PC-9 (cell line): Measurements from ENCODE around the gene CXCL3. TPM values are rescaled to one million over a fixed set of nuclear protein-coding genes. Genes with fewer than 3 reads are reported as not detected.
"Not testable (repeated sequence)": the region's sequence is repeated elsewhere in the genome, so short reads cannot be mapped to it uniquely, and the experiment has no call there.

ENCODE experiments used
- BruUV-seq: library from RNA; stranded (reverse); fragments of 400-500 nt; replicated peaks from 2 replicates; lab custom pipeline; 2021; lab: Mats Ljungman, UMichigan
- CTCF ChIA-PET: fragments of 300-600 bp; sonication (Branson Sonifier 250); formaldehyde crosslinking; loops from one replicate; lab custom pipeline; 2022; ENCODE audit warnings: antibody characterized with exemption; lab: Charles Lee
- POLR2A ChIA-PET: fragments of 300-600 bp; sonication (Branson Sonifier 250); formaldehyde crosslinking; loops from one replicate; lab custom pipeline; 2022; ENCODE audit warnings: antibody characterized with exemption; ENCODE audit not compliant: unreplicated experiment; lab: Charles Lee
- DNase-seq, 2 experiments: peaks; one replicate each; pipeline versions ENCODE4 v3.0.0 to v3.0.0-alpha.2; 2015 to 2022; ENCODE audit warnings: mixed read lengths in 1 of 2
- H2AFZ ChIP-seq: fragments of 200-600 bp; sonication (generic); 2 replicates; pipeline ENCODE4 v1.8.1; 2017; ENCODE audit warnings: antibody characterized with exemption
- H3F3A ChIP-seq: fragments of 200-600 bp; sonication (generic); 2 replicates; pipeline ENCODE4 v1.8.1; 2017; ENCODE audit warnings: antibody characterized with exemption, mild to moderate bottlenecking, low read depth; ENCODE audit not compliant: insufficient read depth
- H3K27ac ChIP-seq: fragments of 200-600 bp; sonication (generic); 2 replicates; pipeline ENCODE4 v1.6.1; 2016; ENCODE audit warnings: mixed run types
- H3K27me3 ChIP-seq: fragments of 200-600 bp; sonication (generic); 2 replicates; pipeline ENCODE4 v1.6.1; 2016; ENCODE audit warnings: low read depth, mixed run types; ENCODE audit not compliant: insufficient read depth
- H3K36me3 ChIP-seq: fragments of 200-600 bp; sonication (generic); 2 replicates; pipeline ENCODE4 v1.6.1; 2016; ENCODE audit warnings: low read depth, mixed run types
- H3K4me1 ChIP-seq: fragments of 200-600 bp; sonication (generic); replicated peaks from 2 replicates; pipeline ENCODE4 v1.6.1; 2016; ENCODE audit warnings: mixed run types; ENCODE audit not compliant: insufficient read depth
- H3K4me2 ChIP-seq: fragments of 200-600 bp; sonication (generic); 2 replicates; pipeline ENCODE4 v1.6.1; 2017; ENCODE audit warnings: mixed run types
- H3K4me3 ChIP-seq: fragments of 200-600 bp; sonication (generic); 2 replicates; pipeline ENCODE4 v1.6.1; 2016; ENCODE audit warnings: mixed run types
- H3K79me2 ChIP-seq: fragments of 200-600 bp; sonication (generic); 2 replicates; pipeline ENCODE4 v1.6.1; 2017; ENCODE audit warnings: low read depth, mixed run types
- H3K9me2 ChIP-seq: fragments of 200-600 bp; sonication (generic); 2 replicates; pipeline ENCODE4 v1.8.1; 2017; ENCODE audit warnings: mild to moderate bottlenecking; ENCODE audit not compliant: insufficient read depth
- H3K9me3 ChIP-seq: fragments of 200-600 bp; sonication (generic); 2 replicates; pipeline ENCODE4 v1.8.1; 2016; ENCODE audit warnings: low read depth; ENCODE audit not compliant: insufficient read depth
- H4K20me1 ChIP-seq: fragments of 200-600 bp; sonication (generic); 2 replicates; pipeline ENCODE4 v1.8.1; 2017; ENCODE audit not compliant: insufficient read depth
- EZH2 ChIP-seq: fragments of 200-600 bp; sonication (generic); IDR thresholded peaks from 2 replicates; pipeline ENCODE4 v1.8.0; 2017; ENCODE audit warnings: antibody characterized with exemption, low read depth
- intact Hi-C: fragments of 100-400 bp; cut with micrococcal nuclease; formaldehyde crosslinking; loops from one replicate; pipeline ENCODE4 v1.10.0; 2022; ENCODE audit not compliant: unreplicated experiment
- total RNA-seq: library from RNA; stranded (reverse); gene quantifications from 2 replicates; pipeline ENCODE4 v1.2.3, GENCODE V29; 2021
- TF ChIP-seq, protein P1 (sequence below): fragments of 200-600 bp; sonication (generic); conservative IDR thresholded peaks from 2 replicates; pipeline ENCODE4 v1.6.1; 2017; ENCODE audit warnings: mixed run types, antibody characterized with exemption, mild to moderate bottlenecking, moderate library complexity

Gene CXCL3
- total RNA-seq, 1 experiment from 2014 or later, result not detected

DNA sequence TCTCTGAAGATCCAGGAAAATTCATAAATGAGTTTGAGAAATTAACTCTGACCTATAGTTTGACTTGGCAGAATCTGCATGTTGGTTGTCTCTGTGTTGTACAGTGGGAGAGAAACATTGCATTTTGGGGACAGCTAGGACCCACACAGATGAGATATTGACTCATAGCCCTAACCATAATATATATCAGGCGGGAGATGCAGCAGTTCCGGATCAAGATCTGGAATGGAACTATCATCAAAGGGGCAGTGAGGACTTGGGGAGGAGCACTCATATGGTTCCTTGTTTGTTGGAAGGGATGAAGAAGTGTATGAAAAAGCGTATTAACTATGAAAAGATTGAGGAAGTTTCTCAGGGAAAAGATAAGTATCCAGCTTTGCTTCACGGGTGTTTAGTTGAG, 46.5 kb upstream of the CXCL3 start:
- H3K79me2 ChIP-seq, result no peaks in the 10 kb centered on the region
- H4K20me1 ChIP-seq, result no peaks in the 10 kb centered on the region
- no peaks in the 10 kb centered on the region for H3K4me1 ChIP-seq
- ChIA-PET POLR2A (no interaction called here), CTCF (no interaction called here)
- no peaks in the 10 kb centered on the region for H3K9me2 ChIP-seq
- no peak overlapping the region for H2AFZ ChIP-seq
- no peak overlapping the region for H3K4me2 ChIP-seq
- no peak for DNase-seq
- H3K27ac ChIP-seq, result no peak overlapping the region
- BruUV-seq, result no TSS peak
- H3K9me3 ChIP-seq, result no peaks in the 10 kb centered on the region
- no peak overlapping the region for H3K4me3 ChIP-seq
- no peaks in the 10 kb centered on the region for H3K27me3 ChIP-seq
- TF ChIP-seq EZH2, result no peak
- TF ChIP-seq, protein P1, sequence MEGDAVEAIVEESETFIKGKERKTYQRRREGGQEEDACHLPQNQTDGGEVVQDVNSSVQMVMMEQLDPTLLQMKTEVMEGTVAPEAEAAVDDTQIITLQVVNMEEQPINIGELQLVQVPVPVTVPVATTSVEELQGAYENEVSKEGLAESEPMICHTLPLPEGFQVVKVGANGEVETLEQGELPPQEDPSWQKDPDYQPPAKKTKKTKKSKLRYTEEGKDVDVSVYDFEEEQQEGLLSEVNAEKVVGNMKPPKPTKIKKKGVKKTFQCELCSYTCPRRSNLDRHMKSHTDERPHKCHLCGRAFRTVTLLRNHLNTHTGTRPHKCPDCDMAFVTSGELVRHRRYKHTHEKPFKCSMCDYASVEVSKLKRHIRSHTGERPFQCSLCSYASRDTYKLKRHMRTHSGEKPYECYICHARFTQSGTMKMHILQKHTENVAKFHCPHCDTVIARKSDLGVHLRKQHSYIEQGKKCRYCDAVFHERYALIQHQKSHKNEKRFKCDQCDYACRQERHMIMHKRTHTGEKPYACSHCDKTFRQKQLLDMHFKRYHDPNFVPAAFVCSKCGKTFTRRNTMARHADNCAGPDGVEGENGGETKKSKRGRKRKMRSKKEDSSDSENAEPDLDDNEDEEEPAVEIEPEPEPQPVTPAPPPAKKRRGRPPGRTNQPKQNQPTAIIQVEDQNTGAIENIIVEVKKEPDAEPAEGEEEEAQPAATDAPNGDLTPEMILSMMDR, result no peak
- H3K36me3 ChIP-seq, result no peaks in the 10 kb centered on the region
- intact Hi-C loops, result no loop called here
- no peaks in the 10 kb centered on the region for H3F3A ChIP-seq

DNA sequence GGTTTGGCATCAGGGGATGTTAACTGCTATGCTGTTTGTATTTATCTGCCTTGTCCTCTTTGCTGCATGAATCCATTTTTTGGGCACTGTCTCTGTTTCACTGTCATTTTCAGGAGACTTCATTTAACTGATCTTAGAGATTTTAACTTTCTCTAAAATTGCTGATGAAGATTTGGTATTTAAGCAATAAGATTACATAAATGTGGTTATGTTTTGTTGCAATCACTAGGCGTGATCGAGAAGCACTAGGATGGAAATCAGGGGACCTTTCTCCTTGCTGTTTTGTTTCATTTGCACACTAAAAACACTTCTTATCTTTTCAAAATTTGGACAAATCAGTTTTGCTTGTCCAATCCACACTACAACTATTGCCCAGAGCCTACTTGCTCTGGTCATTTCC, 45.1 kb upstream of the CXCL3 start:
- H3K79me2 ChIP-seq, result no peaks in the 10 kb centered on the region
- H2AFZ ChIP-seq, result no peak overlapping the region
- H3K4me2 ChIP-seq, result no peak overlapping the region
- ChIA-PET CTCF (no interaction called here), POLR2A (no interaction called here)
- BruUV-seq, result no TSS peak
- TF ChIP-seq, protein P1, result no peak
- TF ChIP-seq EZH2, result no peak
- H3K9me3 ChIP-seq, result no peaks in the 10 kb centered on the region
- no peaks in the 10 kb centered on the region for H3K4me1 ChIP-seq
- no peak overlapping the region for H3K27ac ChIP-seq
- no peak overlapping the region for H3K4me3 ChIP-seq
- DNase-seq, result no peak
- no peaks in the 10 kb centered on the region for H3K27me3 ChIP-seq
- H3K9me2 ChIP-seq, result no peaks in the 10 kb centered on the region
- no peaks in the 10 kb centered on the region for H4K20me1 ChIP-seq
- intact Hi-C loops, result no loop called here
- no peaks in the 10 kb centered on the region for H3K36me3 ChIP-seq
- no peaks in the 10 kb centered on the region for H3F3A ChIP-seq

DNA sequence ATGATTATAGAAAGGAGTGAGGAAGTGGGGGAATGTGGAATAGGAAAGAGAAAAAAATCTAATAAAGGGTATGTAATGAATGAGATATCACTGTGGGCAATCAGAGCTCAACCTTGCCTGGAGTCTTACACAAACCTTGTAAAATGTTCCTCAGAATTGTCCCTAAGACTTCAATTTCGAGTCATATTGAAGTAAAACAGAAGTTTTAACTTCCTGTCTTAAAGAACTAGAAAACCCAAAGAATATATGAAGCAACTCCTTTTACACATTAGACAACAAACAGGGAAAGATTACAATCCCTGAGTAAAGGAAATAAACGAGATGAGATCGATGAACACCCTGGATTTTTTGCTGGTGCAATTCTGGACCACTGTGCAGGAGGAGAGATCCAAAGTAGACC, 42.5 kb upstream of the CXCL3 start:
- H3K27ac ChIP-seq, result no peak overlapping the region
- no peaks in the 10 kb centered on the region for H3K9me3 ChIP-seq
- no peak for DNase-seq
- H4K20me1 ChIP-seq, result no peaks in the 10 kb centered on the region
- no peak overlapping the region for H3K4me2 ChIP-seq
- no peaks in the 10 kb centered on the region for H3K9me2 ChIP-seq
- H3K79me2 ChIP-seq, result no peaks in the 10 kb centered on the region
- ChIA-PET POLR2A (no interaction called here), CTCF (no interaction called here)
- H3K36me3 ChIP-seq, result no peaks in the 10 kb centered on the region
- H3F3A ChIP-seq, result no peaks in the 10 kb centered on the region
- intact Hi-C loops, result no loop called here
- no peaks in the 10 kb centered on the region for H3K27me3 ChIP-seq
- no peaks in the 10 kb centered on the region for H3K4me1 ChIP-seq
- BruUV-seq, result no TSS peak
- TF ChIP-seq, protein P1, result no peak
- no peak for TF ChIP-seq EZH2
- no peak overlapping the region for H2AFZ ChIP-seq
- no peak overlapping the region for H3K4me3 ChIP-seq

DNA sequence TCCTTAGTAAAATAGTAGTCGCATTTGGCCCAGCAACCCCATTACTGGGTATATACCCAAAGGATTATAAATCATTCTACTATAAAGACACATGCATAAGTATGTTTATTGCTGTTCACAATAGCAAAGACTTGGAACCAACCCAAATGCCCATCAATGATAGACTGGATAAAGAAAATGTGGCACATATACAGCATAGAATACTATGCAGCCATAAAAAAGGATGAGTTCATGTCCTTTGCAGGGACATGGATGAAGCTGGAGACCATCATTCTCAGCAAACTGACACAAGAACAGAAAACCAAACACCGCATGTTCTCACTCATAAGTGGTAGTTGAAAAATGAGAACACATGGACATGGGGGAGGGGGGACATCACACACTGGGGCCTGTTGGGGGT, 41.9 kb upstream of the CXCL3 start:
- POLR2A ChIA-PET, CTCF ChIA-PET, BruUV-seq: not testable (repeated sequence)

DNA sequence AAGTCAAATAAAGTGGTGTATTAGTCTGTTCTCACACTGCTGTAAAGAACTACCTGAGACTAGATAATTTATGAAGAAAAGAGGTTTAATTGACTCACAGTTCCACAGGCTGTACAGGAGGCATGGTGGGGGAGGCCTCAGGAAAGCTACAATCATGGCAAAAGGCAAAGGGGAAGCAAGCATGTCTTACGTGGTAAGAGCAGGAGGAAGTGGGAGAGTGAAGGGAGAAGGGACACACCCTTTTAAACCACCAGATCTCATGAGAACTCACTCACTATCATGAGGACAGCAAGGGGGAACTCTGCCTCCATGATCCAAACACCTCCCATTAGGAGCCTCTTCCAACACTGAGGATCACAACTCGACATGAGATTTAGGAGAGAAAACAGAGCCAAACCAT, 40.5 kb upstream of the CXCL3 start:
- H3K27ac ChIP-seq, H3K4me1 ChIP-seq, H4K20me1 ChIP-seq, H3K4me3 ChIP-seq, intact Hi-C loops, H2AFZ ChIP-seq, H3K4me2 ChIP-seq, H3K79me2 ChIP-seq, H3K27me3 ChIP-seq, H3K36me3 ChIP-seq, H3F3A ChIP-seq, BruUV-seq, H3K9me2 ChIP-seq, H3K9me3 ChIP-seq, DNase-seq, CTCF ChIA-PET: not testable (repeated sequence)
- POLR2A ChIA-PET, result interaction anchor here (0.6 kb wide), 1 partner anchor 1894 kb away, joined by 3 read pairs; no protein-coding TSS in a partner anchor

More for the DNA sequence above, 41.9 kb upstream of the CXCL3 start:
- H3K9me2 ChIP-seq, H3K9me3 ChIP-seq, H3F3A ChIP-seq, H3K27me3 ChIP-seq, H3K36me3 ChIP-seq, H3K4me1 ChIP-seq, H4K20me1 ChIP-seq, H3K4me3 ChIP-seq, DNase-seq, H3K27ac ChIP-seq, H2AFZ ChIP-seq, intact Hi-C loops, H3K4me2 ChIP-seq, H3K79me2 ChIP-seq: not testable (repeated sequence)
